T1000 (cell line): ENCODE results near the gene DIRAS1.
"Not testable (repeated sequence)": the region's sequence is repeated elsewhere in the genome, so short reads cannot be mapped to it uniquely, and the experiment has no call there.

Experiments used
- DNase-seq: peaks from one replicate; lab custom pipeline; 2025; ENCODE audit warnings: mixed read lengths; lab: John Stamatoyannopoulos, UW

The DIRAS1 gene

DNA sequence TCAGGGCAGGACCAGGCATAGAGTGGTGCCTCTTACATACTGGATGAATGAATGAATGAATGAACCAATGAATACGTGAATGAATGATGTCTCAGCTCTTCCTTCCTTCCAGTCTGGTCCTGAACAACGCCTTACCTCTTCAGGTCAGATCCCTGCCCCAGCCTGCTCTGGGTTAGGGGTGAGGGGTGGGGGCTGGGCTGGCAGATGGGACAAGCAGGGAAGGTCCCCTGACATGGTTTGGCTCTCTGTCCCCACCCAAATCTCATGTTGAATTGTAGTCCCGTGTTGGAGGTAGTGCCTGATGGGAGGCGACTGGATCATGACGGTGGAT lies 9.3 kb downstream of the DIRAS1 start:
- no peak for DNase-seq

DNA sequence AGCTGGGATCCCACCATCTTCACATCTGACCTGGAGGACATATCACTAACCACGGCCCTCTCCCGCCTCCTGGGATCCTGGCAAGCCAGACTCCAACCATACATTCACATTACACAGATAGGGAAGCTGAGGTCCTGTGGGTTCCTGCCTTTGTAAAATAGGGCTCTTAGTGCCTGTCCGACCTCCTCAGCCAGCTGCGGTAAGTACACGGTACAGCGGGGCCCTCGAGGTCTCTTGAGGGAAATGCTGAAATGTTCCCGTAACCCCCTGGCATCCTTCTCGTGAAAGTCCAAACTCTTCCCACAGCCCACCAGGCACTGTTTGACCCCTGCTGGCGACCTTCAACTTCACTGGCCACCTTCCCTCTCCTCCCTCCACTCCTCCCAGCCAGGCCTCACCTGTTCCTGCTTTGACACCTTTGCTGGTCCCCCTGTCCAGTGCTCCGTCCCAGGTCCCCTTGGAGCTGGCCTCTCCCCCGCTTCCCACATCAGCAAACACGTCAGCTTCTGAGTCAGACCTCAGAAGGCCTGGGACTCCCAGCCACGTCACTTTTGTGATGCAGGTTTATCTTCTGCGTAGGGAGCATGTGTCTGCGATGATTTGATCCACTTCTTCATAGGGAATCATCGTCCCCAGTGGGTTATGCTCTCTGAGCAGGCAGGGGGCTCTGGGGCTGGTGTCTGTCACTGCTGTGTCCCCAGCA lies 9.8 kb downstream of the DIRAS1 start:
- DNase-seq: no peak

DNA sequence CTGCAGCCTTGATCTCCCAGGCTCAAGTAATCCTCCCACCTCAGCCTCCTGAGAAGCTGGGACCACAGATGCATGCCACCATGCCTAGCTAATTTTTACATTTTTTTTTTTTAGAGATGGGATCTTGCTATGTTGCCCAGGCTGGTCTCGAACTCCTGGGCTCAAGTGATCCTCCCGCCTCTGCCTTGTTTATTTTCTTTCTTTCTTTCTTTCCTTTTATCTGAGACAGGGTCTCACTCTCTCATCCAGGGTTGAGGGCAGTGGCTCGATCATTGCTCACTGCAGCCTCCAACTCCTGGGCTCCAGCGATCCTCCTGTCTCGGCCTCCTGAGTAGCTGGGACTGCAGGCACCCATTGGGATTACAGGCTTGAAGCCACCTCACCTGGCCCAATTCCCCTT lies 14.9 kb downstream of the DIRAS1 start:
- DNase-seq: no peak

DNA sequence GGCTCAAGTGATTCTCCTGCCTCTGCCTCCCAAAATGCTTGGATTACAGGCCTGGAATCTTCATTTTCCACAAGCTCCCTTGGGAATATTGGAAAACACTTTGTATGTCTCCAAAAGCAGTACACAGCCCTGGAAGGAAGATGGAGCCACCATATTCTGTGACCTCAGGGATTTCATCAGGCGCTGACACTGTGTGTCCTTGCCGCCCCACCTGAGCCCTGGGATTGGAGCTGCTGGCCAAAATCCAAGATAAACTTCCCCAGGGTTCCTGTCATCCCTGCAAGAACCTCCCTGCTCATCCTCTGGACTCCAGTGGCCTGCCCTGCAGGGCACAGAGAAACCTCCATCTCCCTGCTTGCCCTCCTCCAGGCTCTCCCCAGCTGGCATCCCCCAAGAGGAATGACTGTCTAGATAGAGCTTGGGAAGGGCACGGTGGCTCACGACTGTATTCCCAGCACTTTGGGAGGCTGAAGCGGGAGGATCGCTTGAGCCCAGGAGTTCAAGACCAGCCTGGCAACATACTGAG lies 17.4 kb downstream of the DIRAS1 start:
- no peak for DNase-seq

DNA sequence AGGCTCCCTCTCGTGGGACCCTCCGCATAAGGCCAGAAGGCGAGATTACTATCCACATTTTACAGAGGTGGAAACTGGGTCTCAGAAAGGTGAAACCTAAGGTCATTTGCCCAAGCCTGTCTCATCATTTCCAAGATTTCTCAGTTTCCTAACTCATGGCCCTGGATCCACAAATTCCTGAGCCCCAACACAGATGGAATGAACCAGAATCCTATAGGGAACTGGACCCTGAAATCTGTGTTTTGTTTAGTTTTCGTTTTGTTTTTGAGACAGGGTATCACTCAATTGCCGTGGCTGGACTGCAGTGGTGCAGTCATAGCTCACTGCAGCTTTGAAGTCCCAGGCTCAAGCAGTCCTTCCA lies 18.1 kb downstream of the DIRAS1 start:
- DNase-seq: no peak

DNA sequence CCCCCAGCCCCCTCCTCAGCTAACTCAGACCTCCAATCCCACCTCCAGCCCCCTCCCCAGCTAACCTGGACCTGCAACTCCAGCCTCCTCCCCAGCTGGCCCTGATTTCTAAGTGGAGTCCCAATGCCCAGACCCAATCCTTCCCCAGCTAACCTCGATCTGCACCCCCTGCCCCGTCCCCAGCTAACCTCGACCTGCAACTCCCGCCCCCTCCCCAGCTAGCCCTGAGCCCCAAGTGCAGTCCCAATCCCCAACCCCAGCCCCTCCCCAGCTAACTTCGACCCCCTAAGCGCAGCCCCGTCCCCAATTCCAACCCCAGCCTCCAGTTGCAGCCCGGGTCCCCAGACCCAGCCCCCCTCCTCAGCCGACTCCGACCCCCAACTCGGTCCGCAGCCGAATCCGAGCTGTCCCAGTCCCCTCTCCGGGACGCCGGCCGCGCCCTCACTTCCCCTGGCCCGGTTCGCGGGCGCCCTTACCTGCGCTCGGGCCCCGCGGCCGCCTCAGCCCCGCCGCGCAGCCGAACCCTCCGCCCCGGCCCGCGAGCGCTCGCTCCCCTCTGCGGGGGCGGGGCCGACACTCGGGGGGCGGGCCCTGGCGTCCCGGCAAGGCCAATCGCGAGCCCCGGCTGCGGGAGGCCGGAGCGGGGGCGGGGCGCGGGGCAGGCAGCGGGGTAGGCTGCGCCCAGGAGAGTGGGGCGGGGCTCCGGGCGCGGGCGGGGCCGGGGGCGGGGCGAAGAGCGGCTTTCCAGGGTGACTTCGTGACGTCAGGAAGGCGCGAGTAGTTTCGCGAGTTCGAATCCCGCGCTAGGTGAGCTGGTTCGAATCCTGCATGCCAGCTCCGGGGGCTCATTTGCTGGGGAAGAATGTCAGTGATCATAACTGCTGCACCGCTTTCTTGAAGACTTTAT lies 18.7 kb downstream of the DIRAS1 start, which contains the start of gene GNG7:
TSS of gene GNG7 (minus strand) at position 525 of the 907 bp plus-strand sequence. CDS start 182,006 bp downstream, outside the sequence.
- peak; percentile 14 for DNase-seq

DNA sequence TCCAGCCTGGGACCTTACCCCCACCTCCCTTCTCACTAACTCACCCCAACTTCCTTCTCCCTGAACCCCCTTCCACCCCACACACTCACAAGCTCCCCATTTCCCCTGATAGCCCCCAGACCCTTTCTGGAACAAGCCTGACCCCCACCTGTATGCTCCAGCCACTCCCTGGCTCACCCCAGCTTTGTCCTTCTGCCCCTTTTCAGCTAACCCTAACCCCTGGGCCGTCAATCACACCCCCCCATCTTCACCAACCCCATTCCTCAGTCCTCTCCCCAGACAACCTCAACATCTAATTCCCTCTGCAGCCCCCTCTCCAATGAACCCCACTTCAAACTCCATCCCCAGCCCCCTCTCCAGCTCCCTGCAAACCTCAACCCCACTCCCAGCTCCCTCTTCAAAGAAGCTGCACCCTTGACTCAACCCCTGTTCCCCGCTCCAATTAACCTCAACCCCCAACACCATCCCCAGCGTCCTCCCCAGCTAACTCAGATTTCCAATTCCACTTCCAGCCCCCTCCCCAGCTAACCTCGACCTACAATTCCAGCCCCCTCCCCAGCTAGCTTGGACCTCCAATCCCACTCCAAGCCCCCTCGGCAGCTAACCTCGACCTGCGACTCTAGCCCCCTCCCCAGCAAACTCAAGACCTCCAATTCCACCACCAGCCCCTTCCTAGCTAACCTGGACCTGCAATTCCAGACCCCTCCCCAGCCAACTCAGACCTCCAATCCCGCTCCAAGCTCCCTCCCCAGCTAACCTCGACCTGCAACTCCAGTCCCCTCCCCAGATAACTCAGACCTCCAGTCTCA lies 19.6 kb downstream of the DIRAS1 start:
- no peak for DNase-seq

DNA sequence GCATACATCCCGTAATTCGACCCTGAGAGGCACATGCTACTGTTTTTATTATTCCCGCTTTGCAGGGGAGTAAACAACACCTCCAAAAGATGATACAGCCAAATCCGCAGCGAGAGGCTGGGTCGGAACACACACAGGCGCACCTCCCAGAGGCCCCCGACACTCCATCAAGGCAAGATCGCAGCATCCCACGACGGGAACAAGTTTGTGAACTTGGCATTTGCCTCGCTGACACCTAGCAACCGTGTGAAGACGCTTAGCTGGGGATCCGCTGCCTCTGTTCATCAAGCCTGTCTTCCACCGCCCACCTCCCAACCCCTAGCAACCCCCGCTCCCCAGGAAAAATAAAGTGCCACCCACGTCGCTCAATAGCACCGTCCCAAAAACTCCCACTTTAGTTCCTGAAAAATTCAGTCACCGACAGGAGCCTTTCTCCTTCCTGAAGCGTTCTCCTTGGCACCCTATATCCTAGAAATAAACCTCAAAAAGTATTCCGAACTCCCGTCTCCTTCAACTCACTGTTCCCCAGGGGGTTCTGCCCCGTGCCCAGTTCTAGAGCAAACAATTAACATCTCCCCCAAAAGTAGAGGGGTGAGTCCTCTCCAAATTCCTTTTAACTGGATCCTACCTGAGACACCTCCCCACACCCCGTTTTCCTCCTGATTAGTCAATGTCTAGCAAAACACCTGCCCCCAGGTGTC lies 20.4 kb downstream of the DIRAS1 start:
- DNase-seq: no peak

DNA sequence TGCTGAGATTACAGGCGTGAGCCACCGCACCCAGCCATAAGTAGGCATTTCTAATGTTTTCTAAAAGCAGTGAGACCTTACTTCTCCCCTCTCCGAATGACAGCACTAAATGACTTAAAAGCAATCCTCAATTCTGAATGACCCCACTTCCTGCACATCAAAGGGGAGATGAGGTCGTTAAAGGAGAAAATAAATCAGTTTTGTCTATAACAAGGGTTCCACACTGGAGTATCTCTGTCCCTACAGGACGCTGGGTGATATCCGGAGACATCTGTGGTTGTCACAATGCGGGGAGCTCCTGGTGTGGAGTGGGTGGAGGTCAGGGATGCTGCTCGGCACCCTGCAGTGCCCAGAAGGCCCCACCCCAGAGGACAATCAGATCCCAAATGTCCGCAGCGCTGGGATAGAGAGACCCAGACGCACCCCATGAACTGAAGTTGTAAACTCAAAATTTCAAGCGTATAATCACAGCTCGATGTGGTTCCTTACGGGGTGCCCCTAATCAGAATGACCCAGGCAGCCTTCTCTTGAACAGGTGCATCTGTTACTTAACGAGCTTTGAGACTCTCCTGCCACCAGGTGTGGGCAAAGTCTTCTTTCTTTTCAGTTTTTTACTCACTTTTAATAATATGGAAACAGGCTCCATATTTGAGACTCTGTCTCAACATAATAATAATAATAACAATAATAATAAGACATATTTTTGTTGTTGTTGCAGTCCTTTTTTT lies 21.6 kb downstream of the DIRAS1 start:
- no peak for DNase-seq

DNA sequence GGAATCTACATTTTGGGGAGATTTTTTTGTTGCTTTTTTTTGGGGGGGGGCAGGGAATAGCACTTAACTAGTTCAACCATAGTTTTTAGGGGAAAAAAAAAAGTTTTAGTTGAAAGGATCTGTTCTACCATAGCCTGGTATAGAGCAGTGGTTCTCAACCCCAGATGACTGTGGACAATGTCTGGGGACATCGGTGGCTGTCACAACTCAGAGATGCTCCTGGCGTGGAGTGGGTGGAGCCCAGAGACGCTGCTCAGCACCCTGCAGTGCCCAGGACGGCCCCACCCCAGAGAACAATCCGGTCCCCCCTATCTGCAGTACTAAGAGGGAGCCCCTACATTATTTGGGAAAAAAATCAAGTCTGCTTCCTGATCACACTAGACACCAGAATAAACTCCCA lies 27.0 kb downstream of the DIRAS1 start:
- no peak for DNase-seq

DNA sequence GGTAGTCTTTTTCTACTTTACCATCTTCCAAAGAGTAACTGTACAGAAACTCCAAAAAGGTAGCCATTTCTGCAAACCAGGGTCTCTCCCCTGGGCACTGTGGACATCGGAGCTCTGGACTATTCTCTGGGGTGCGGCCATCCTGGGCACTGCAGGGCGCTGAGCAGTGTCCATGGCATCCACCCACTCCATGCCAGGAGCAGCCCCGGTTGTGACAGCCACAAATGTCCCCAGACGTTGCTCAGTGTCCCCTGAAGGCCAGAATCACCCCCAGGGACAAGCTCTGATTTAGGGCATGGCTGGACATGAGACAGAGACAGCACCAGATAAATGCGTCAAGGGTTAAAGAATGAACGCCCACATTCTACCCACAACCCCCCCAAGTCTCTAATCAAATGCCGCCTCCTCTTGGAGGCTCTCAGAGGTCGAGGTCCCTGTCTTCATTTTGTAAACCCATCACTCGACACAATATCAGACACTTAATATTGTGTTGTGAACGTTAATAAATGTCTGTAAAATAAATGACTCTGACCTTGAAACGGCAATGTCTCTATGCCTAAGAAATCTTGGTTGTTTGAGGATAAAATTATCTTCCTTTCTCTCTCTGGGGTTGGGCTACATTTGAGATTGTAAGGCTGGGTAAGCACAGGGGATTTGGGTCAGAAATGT lies 27.5 kb downstream of the DIRAS1 start:
- DNase-seq: no peak

DNA sequence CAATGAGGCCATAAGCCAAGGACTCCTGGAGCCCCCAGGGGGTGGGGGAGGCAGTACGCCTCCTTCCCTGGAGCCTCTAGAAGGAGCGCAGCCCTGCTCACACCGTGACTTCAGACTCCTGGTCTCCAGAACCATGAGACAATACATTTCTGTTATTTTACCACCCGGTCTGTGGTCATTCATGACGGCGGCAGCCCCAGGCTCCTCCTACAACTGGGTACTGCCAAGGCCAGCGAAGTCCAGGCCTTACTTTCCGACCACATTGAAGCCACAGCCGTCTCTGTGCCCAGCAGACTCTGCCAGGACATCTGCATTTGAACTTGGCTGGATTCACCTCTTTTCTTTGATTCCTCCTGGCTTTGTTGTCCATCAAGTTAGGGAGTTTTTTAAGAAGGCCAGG lies 29.2 kb downstream of the DIRAS1 start:
- DNase-seq: no peak

DNA sequence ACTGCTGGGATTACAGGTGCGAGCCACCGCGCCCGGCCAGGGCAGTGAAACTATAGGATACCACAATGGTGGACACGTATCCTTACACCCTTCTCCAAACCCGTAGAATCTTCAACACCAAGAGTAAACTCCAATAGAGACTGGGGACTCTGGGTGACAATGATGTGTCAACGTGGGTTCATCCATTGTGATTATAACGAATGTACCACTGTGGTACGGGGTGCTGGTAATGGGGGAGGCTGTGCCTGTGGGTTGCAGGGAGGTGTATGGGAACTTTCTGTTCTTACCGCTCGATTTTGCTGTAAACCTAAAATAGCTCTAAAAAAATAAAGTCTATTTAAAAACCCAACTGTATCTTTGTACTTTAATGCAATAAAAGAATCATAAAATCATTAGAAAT lies 30.3 kb downstream of the DIRAS1 start:
- DNase-seq: no peak

DNA sequence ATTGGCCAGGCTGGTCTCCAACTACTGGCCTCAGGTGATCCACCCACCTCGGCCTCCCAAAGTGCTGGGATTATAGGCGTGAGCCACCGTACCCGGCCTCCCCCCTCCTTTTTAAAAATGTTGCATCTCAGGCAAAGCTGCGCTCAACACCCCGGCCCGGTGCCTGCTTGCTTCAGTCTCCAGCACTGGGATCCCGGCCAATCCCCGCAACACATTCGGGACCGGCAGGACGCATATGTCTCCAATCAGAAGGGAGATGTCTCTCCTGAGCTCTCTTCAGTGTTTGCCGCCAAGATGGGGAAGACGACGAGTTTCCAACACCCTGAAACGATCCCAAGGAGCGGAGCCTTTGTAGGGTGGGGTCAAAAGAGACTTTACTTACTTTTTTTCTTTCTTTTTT lies 34.8 kb downstream of the DIRAS1 start:
- no peak for DNase-seq

DNA sequence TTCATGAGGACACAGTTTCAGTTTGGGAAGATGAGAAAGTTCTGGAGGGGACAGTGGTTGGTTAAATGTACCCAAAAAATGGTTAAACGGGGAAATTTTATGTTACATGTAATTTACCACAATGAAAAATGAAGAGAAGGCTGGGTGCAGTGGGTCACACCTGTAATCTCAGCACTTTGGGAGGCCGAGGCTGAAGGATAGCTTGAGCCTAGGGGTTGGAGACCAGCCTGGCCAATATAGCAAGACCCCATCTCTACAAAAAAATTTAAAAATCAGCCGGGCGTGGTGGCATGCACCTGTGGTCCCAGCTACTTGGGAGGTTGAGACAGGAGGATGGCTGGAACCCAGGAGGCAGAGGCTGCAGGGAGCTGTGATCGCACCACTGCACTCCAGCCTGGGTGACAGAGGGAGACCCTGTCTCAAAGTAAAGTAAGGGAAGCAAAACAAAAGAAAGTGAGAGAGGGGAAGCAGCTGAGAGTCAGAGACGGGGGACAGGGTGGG lies 35.9 kb downstream of the DIRAS1 start:
- DNase-seq: no peak

DNA sequence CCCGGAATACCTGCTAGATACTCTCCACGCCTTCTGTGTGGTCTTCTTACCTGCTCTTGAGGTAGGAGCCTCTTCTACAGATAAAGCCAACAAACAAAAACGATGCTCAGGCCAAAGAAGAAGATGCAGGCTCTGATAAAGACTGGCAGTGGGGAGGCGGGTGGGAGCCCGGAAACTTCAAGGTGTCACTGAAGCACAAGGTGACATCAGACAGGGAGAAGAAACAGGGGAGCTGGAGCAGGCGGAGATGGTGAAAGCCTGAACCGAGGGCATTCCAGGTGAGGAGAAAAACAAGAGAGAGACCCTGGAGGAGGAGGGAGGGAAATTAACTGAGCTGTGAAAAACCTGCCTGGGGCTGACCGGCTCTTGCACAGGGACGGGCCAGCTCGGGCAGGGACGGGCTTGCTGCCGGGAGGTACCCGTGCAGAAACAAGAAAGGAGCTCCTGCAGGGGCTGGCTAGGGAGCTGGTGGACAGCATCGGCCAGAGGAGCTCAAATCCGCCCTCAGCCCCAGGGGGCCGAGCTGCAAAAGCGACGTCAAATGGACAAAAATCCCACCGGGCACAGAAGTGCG lies 37.7 kb downstream of the DIRAS1 start:
- no peak for DNase-seq

DNA sequence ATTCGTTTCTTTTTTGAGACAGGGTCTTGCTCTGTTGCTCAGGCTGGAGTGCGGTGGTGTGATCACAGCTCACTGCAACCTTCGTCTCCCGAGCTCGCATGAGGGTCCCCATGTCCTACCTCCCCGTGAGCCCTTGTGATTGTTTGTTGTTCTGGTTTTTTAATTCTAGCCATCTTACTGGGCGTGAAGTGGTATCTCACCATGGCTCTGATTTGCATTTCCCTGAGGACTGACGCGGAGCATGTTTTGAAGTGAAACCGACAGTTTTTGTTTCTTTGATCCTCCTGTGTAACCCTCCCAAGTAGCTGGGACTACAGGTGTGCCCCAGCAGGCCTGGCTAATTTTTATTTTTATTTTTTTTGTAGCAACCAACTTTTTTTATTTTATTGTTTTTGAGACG lies 40.4 kb downstream of the DIRAS1 start:
- no peak for DNase-seq

DNA sequence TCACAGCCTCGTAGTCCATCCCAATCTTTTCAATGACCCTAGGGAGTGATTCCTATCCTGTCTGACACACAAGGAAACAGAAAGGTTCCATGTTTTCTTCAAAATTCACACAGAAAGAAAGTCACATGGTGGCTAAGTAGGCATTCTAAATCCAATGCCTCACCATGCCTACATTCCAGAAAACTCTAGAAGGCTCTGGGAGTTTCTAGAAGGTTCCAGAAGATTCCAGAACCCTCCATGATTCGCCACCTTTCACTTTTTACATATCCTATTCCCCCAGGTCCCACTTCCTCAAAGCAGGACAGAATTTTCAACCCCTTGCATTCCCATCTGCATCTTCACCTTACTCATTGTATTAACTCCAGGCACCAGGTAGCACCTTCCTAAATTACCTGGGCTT lies 41.7 kb downstream of the DIRAS1 start:
- no peak for DNase-seq

DNA sequence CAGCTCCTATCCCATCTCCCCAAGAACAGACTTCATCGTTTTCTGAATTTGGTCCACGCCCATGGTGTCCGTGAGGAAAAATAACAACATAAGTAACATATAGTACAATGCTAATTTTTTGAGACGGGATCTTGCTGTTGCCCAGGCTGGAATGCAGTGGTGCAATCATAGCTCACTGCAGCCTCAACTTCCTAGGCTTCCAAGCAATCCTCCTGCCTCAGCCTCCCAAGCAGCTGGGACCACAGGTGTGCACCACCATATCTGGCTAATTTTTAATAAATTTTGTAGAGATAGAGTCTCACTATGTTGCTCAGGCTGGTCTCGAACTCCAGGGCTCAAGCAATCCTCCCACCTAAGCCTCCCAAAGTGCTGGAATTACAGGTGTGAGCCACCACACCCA lies 42.2 kb downstream of the DIRAS1 start:
- DNase-seq: not testable (repeated sequence)
